GM19395 (cell line): ENCODE measurements around the gene SCGB1C1.
"Not testable (repeated sequence)": the region's sequence is repeated elsewhere in the genome, so short reads cannot be mapped to it uniquely, and the experiment has no call there.

Experiments
- ATAC-seq: cut with Tn5 transposase; IDR thresholded peaks from one replicate; pipeline ENCODE4 v1.9.1; 2021; ENCODE audit warnings: mild to moderate bottlenecking, moderate library complexity; ENCODE audit not compliant: unreplicated experiment

SCGB1C1 gene

DNA sequence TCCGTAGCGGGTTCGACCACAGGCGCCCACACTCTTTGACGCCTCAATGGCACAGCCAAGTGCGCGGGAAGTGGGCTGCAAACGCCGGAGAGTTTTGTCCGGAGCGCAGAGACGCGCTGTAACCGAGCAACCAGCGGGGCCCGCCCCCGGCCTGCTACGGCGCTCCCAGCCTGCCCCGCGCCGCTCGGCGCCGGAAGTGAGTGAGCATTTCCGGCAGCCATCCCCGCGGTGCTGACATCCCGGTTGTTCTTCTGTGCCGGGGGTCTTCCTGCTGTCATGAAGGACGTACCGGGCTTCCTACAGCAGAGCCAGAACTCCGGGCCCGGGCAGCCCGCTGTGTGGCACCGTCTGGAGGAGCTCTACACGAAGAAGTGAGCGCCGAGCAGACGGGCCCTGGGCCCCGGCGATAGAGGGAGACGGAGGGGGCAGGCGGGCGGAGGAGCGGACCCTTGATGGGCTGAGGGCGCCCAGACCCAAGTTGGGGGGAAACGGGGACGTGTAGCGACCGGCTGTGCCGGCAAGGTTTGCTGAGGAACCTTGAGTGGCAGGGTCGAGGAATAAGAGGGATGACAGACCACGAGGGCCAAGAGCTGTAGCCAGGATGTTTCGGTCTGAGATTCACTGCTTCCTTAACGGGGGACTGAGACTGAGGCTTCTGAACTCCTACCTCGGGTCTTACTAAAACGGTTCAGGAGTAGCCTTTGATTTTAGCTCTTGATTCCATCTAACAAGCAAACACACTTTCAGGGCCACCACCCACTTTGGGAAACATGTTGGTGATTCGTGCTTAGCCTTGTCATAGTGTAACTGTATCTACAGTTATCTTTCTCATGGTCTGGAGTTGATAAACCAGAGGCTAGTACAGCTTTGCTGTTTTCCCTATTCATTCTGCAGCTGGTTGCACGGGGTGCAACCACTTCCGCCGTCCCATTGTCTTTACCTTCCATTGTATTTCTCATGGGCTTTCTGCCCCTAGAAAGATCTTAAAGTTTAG lies 44.2 kb downstream of the SCGB1C1 start, which contains the start of gene PSMD13:
Gene PSMD13, plus strand, starts transcription at position 203 of the 994 bp plus-strand sequence. Its CDS starts 74 bp downstream, at position 277.
- ATAC-seq: peak; percentile 76

DNA sequence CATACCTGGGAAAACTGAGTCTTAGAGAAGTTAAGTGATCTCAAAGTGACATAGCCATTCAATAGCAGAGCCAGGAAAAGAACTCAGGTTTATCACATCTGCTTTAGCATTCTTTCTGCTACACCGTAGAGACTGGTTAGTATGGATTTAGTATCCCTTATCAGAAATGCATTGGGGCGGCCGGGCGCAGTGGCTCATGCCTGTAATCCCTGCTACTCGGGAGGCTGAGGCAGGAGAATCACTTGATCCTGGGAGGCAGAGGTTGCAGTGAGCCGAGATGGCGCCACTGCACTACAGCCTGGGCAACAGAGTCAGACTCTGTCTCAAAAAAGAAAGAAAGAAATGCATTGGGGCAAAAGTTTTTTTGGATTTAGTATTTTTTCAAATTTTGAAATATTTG lies 45.5 kb downstream of the SCGB1C1 start:
- not testable (repeated sequence) for ATAC-seq

GRCh38 chr11:240315-240714 lies 47.4 kb downstream of the SCGB1C1 start:
- ATAC-seq: no peak

DNA sequence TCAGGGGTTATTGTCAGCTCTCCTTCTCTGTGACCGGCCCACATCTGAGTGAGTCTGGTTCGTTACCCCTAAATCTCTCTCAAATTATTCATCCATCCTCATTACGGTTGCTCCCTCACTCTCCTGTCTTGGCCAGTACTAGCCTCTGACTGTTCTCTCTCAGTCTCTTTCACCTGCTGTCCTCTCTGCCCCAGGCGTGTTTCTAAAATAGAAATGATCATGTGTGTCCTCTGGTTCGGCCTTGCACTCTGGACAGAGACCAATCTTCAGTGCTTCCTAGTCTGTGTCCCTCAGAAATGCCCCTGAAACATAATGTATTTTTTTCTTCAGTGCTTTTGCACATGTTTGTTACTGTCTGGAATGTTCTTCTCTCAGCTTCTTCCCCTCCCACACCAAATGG lies 48.8 kb downstream of the SCGB1C1 start:
- ATAC-seq: no peak
